Peyer's patch (tissue), 4 donors: ENCODE results near the gene TNFRSF13B.

ENCODE experiments used
- POLR2A ChIP-seq, 2 donors: fragments of 450-650 bp; IDR thresholded peaks; one replicate each; pipeline ENCODE4 v1.5.1; 2017; ENCODE audit warnings: antibody characterized with exemption in 2 of 2, mild to moderate bottlenecking in 2 of 2, moderate library complexity in 2 of 2
- TF ChIP-seq, protein P1 (sequence below), 6 experiments: fragments of 450-650 bp in 4 of 6; fragments of 200-600 bp in 2 of 6; sonication (generic) in 1 of 6; IDR thresholded peaks; one replicate each; pipeline ENCODE4 v1.5.1; 2017 to 2019; ENCODE audit warnings: antibody characterized with exemption in 6 of 6, mild to moderate bottlenecking in 3 of 6, moderate library complexity in 1 of 6

DNA sequence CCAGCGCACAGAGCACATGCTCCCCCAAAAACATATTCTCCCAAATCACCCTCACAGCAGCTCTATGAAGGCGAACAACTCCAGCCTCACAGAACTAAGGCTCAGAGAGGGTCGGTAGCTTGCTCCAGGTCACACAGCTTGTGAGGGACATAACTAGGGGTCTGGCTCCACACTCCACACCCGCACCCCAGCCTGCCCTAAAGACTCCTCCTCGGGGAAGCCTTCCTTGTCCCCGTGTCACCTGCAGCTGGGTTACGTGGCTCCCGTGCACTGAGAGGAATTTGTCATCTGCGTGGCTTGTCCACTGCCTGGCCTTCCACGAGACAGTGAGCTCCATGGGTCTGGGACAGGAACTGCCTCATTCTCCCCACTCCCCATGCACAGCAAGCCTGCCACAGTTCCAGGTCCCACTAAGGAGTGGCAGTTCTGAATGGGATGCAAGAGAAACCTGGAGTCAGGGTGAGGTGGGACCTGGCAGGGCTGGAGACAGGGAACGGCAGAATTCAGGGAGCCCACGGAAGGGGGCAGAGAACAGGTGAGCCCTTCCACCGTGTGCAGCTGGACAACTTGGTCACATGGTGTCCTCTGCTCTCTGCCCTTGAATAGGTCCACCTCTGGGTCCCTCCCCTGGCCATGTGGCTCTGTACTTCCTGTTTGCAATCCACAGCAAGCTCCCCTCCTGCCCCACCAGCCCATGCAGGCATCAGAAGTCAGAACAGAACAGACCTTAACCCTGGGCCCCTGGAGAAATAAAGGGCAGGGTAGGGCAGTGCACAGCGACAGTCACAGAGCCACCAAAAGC, 27.4 kb downstream of the TNFRSF13B start:
- TF ChIP-seq, protein P1, sequence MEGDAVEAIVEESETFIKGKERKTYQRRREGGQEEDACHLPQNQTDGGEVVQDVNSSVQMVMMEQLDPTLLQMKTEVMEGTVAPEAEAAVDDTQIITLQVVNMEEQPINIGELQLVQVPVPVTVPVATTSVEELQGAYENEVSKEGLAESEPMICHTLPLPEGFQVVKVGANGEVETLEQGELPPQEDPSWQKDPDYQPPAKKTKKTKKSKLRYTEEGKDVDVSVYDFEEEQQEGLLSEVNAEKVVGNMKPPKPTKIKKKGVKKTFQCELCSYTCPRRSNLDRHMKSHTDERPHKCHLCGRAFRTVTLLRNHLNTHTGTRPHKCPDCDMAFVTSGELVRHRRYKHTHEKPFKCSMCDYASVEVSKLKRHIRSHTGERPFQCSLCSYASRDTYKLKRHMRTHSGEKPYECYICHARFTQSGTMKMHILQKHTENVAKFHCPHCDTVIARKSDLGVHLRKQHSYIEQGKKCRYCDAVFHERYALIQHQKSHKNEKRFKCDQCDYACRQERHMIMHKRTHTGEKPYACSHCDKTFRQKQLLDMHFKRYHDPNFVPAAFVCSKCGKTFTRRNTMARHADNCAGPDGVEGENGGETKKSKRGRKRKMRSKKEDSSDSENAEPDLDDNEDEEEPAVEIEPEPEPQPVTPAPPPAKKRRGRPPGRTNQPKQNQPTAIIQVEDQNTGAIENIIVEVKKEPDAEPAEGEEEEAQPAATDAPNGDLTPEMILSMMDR (IDR thresholded peaks at IDR 0.05): no peak
- TF ChIP-seq POLR2A (IDR thresholded peaks at IDR 0.05): no peak
